Endodermal cell (in vitro differentiated cells): Measurements from ENCODE around the gene FAF1. TPM values are rescaled to one million over a fixed set of nuclear protein-coding genes. Genes with fewer than 3 reads are reported as not detected.

Source experiments
- DNase-seq: peaks from one replicate; pipeline ENCODE4 v3.0.0-alpha.2; 2017
- H3K27ac ChIP-seq: 2 replicates; pipeline ENCODE4 v1.5.1; 2013; ENCODE audit warnings: mild to moderate bottlenecking, low read depth, low read length, moderate library complexity
- H3K27me3 ChIP-seq: 2 replicates; pipeline ENCODE4 v1.6.1; 2013; ENCODE audit warnings: mild to moderate bottlenecking, low read length, moderate library complexity; ENCODE audit not compliant: insufficient read depth, control insufficient read depth, poor library complexity, severe bottlenecking
- H3K36me3 ChIP-seq: 2 replicates; pipeline ENCODE4 v1.7.0; 2013; ENCODE audit warnings: mild to moderate bottlenecking, low read length, moderate library complexity; ENCODE audit not compliant: control insufficient read depth, insufficient read depth
- H3K4me1 ChIP-seq: one replicate; pipeline ENCODE4 v1.7.0; 2013; ENCODE audit warnings: low read length; ENCODE audit not compliant: control insufficient read depth, insufficient read depth
- H3K4me3 ChIP-seq: 2 replicates; pipeline ENCODE4 v1.5.1; 2013; ENCODE audit warnings: mild to moderate bottlenecking, low read length, moderate library complexity
- H3K9ac ChIP-seq: 2 replicates; pipeline ENCODE4 v1.6.1; 2013; ENCODE audit warnings: mild to moderate bottlenecking, low read length, moderate library complexity; ENCODE audit not compliant: poor library complexity, severe bottlenecking; ENCODE audit errors: extremely low read depth
- H3K9me3 ChIP-seq: 2 replicates; pipeline ENCODE4 v1.6.1; 2013; ENCODE audit warnings: mild to moderate bottlenecking, low read length, moderate library complexity; ENCODE audit not compliant: control insufficient read depth
- H3K27ac Mint-ChIP-seq: 2 replicates; pipeline ENCODE4 v1.8.0; 2020; ENCODE audit warnings: mixed read lengths
- H3K27me3 Mint-ChIP-seq: 2 replicates; pipeline ENCODE4 v1.8.0; 2021; ENCODE audit warnings: mild to moderate bottlenecking, mixed read lengths; ENCODE audit not compliant: insufficient read depth
- H3K36me3 Mint-ChIP-seq: 2 replicates; pipeline ENCODE4 v1.8.0; 2020; ENCODE audit warnings: low read depth, mixed read lengths
- H3K4me1 Mint-ChIP-seq: 2 replicates; pipeline ENCODE4 v1.8.0; 2020; ENCODE audit warnings: mixed read lengths
- H3K4me3 Mint-ChIP-seq: 2 replicates; pipeline ENCODE4 v1.8.0; 2020; ENCODE audit warnings: mild to moderate bottlenecking, moderate library complexity, mixed read lengths
- H3K9me3 Mint-ChIP-seq: 2 replicates; pipeline ENCODE4 v1.8.0; 2020; ENCODE audit warnings: mild to moderate bottlenecking, mixed read lengths
- WGBS, 2 experiments: methylation state at CpG; one replicate each; pipeline versions ENCODE4 v1.1.5 to v1.1.7; 2013; ENCODE audit warnings: missing lambda C conversion rate in 2 of 2, mixed read lengths in 1 of 2; ENCODE audit not compliant: insufficient coverage in 1 of 2, insufficient read length in 1 of 2; 5-methylcytosine and 5-hydroxymethylcytosine counted together
- total RNA-seq, 2 donors: library from RNA; stranded (reverse); fragmentation: NEBNext Ultra II Directional in 1 of 2; extraction: Animal tissue kit (Norgen Biotek cat#: 25700) in 1 of 2; gene quantifications; 2 replicates in 1 of 2; 3 replicates in 1 of 2; pipeline ENCODE4 v1.2.1, GENCODE V29; 2021
- TF ChIP-seq, protein P1 (sequence below): fragments of 200-600 bp; sonication (generic); conservative IDR thresholded peaks from 2 replicates; pipeline ENCODE4 v1.5.0; 2021; ENCODE audit warnings: antibody characterized with exemption, mild to moderate bottlenecking

Gene FAF1
- total RNA-seq, 2 donors from 2014 or later = 76.4 to 94.4 TPM

DNA sequence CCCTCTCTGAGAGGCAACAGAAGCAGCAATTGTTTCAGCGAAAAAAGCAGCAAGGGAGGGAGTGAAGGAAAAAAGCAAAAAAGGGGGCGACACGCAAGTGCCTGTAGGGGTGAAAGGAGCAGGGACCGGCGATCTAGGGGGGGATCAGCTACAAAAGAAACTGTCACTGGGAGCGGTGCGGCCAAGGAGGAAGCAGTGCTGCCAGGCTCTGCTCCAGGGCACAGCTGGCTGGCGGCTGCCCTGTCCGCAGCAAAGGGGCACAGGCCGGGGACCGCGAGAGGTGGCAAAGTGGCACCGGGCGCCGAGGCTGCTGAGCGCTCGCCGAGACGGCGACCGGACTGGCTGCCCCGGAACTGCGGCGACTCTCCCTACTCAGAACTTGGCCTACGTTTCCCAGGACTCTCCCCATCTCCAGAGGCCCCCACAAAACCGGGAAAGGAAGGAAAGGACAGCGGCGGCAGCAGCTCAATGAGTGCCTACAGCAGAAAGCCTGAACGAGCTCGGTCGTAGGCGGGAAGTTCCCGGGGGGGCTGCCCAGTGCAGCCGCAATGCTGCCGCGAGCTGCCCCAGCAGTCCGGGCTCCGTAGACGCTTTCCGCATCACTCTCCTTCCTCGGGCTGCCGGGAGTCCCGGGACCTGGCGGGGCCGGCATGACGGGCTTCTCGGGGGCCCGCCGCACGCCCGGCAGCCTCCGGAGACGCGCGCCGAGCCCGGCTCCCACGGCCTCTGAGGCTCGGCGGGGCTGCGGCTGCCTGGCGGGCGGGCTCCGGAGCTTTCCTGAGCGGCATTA, 8.9 kb upstream of the FAF1 start:
- Histone ChIP-seq H3K36me3 (no peaks in the 10 kb centered on the region), H3K27me3 (peaks cover 93% of the 10 kb centered on the region), H3K4me3 (peak overlapping the region; percentile 79), H3K4me1 (no peaks in the 10 kb centered on the region), H3K9me3 (no peaks in the 10 kb centered on the region), H3K27ac (no peak overlapping the region), H3K9ac (no peak overlapping the region)
- Mint-ChIP-seq H3K4me1 (peaks cover 13% of the 10 kb centered on the region), H3K27ac (no peak overlapping the region), H3K36me3 (no peaks in the 10 kb centered on the region), H3K27me3 (peaks cover 89% of the 10 kb centered on the region), H3K9me3 (no peaks in the 10 kb centered on the region), H3K4me3 (peak overlapping the region; percentile 52)
- DNase-seq = peak; percentile 77
- TF ChIP-seq, protein P1, sequence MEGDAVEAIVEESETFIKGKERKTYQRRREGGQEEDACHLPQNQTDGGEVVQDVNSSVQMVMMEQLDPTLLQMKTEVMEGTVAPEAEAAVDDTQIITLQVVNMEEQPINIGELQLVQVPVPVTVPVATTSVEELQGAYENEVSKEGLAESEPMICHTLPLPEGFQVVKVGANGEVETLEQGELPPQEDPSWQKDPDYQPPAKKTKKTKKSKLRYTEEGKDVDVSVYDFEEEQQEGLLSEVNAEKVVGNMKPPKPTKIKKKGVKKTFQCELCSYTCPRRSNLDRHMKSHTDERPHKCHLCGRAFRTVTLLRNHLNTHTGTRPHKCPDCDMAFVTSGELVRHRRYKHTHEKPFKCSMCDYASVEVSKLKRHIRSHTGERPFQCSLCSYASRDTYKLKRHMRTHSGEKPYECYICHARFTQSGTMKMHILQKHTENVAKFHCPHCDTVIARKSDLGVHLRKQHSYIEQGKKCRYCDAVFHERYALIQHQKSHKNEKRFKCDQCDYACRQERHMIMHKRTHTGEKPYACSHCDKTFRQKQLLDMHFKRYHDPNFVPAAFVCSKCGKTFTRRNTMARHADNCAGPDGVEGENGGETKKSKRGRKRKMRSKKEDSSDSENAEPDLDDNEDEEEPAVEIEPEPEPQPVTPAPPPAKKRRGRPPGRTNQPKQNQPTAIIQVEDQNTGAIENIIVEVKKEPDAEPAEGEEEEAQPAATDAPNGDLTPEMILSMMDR = no peak
- 0 to 2% methylated on average over 20 to 65 of the region's 65 CpGs for WGBS, 2 experiments

DNA sequence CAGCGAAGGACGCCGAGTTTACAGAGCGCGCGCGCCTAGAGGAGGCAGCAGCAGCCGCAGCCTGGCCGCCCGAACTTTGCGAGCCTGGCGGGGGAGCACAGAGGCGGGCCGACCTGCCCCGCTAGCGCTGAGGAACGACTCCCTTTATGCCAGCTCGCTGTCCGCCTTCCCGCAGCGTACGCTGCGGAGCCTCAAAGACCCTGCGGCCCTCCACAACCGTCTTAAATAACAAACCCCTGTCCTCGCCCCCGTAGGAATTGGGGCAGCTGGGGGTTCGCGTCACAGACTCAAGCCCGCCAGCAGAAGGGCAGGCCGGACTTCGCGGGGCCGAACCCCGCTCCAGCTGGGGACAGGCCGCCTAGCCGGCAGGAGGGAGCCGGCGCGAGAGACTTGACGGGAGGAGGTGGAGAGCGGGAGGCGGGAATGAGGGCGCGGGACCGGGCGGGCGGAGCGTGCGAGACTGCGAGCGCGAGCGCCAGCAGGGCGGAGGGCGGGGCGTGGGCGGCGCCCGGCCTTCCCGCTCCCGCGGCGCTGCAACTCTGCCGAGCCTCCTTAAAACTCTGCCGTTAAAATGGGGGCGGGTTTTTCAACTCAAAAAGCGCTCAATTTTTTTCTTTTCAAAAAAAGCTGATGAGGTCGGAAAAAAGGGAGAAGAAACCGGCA, 8.2 kb upstream of the FAF1 start:
- Mint-ChIP-seq H3K9me3 (no peaks in the 10 kb centered on the region), H3K36me3 (no peaks in the 10 kb centered on the region), H3K27me3 (peaks cover 87% of the 10 kb centered on the region), H3K4me1 (peaks cover 11% of the 10 kb centered on the region), H3K27ac (no peak overlapping the region), H3K4me3 (peak overlapping the region; percentile 52)
- peak; percentile 94 for DNase-seq
- Histone ChIP-seq H3K9me3 (no peaks in the 10 kb centered on the region), H3K4me1 (no peaks in the 10 kb centered on the region), H3K9ac (peak overlapping the region; percentile 46), H3K36me3 (no peaks in the 10 kb centered on the region), H3K27ac (no peak overlapping the region), H3K27me3 (peaks cover 91% of the 10 kb centered on the region), H3K4me3 (peak overlapping the region; percentile 79)
- TF ChIP-seq, protein P1 = peak; percentile 66
- WGBS, 2 experiments = 0 to 3% methylated on average over 6 to 70 of the region's 70 CpGs

DNA sequence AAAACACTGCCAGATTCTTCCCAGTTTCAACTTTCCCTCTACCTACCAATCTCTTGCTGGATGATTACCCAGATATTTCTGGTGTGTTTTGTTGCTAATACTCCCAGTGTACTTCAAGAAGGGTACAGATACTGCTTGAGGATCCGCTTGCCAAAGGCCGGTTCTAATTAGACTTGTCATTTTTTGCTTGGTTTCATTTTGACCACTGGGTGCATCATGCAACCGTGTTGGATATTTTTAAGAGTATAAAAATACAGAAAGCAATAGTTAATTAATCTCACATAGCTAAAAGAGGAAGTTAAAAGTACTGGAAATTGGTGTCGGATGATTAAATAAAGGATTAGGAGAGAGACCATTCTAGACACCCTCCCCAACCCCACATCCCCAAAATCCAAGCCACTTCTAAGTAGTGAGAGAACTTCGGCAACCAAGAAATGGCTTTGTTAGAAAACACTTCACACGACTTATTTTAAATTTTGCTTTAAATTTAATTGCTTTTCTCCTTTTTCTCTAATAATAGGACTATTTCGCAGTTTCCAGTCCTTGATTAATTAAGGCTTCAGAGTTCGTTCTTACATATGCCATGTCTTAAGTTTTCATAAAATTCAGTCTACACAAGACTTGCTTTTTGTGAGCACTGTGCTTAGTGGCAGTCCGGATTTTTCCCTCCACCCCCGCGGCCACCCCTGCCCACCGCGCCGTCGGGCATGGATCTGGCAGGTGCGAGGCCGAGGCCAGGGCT, 7.5 kb upstream of the FAF1 start:
- TF ChIP-seq, protein P1 = no peak
- peaks cover 81% of the 10 kb centered on the region for H3K27me3 Mint-ChIP-seq

More for the DNA sequence above, 7.5 kb upstream of the FAF1 start:
- WGBS, 2 experiments = 20 to 33% methylated on average over 4 to 15 of the region's 17 CpGs
- Histone ChIP-seq H3K27ac (no peak overlapping the region), H3K9ac (no peak overlapping the region), H3K9me3 (no peaks in the 10 kb centered on the region), H3K36me3 (no peaks in the 10 kb centered on the region), H3K4me3 (peak overlapping the region; percentile 79), H3K4me1 (no peaks in the 10 kb centered on the region), H3K27me3 (peaks cover 90% of the 10 kb centered on the region)
- Mint-ChIP-seq H3K27ac (no peak overlapping the region), H3K9me3 (no peaks in the 10 kb centered on the region), H3K4me1 (peaks cover 11% of the 10 kb centered on the region), H3K4me3 (peak overlapping the region; percentile 52), H3K36me3 (no peaks in the 10 kb centered on the region)
- no peak for DNase-seq
